Measurements from ENCODE around the gene MAP3K7CL. TPM values are rescaled to one million over a fixed set of nuclear protein-coding genes. Genes with fewer than 3 reads are reported as not detected.
"Not testable (repeated sequence)": the region's sequence is repeated elsewhere in the genome, so short reads cannot be mapped to it uniquely, and the experiment has no call there.

MAP3K7CL gene
- polyA plus RNA-seq, 3 donors from 2014 or later: 9.2 to 18.8 (median 12.5) TPM

DNA sequence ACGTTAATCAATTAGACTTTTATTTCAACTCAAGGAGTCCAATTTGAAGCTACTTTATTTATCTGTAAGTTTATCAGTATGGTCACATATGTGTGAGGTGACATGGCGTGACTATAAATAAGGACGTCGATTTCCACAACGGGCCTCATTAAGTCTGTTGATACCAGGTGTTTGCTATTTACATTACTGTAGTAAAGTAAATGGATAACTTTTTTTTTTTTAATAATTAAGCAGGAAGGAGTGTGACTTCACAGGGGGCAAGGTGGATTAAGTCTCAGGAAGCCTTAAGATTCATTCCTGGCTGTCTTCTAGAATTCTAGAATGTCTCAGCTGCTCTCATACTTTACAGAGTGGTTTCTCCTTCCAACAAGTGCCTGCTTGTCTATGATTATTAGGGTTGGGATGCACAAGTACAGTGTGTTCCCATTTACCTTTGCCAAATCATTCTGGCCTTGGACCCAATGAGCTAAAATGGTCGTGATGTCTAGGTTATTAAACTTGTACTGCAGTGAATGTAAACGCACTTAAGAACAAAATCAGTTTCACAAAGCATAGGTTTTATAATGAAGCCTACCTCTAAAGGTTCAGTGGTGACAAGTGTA is 15.5 kb downstream of the MAP3K7CL start:
- Mint-ChIP-seq H3K9me3 (no peaks in the 10 kb centered on the region), H3K27ac (peak overlapping the region in 1 of 6 donors; percentile 47), H3K4me3 (peak overlapping the region in 3 of 5 donors; percentile 5 to 49 (median 29)), H3K36me3 (peaks cover 0 to 7% (median 3%) of the 10 kb centered on the region in 3 donors), H3K27me3 (ENCODE audit: low read depth in 3 of 3) (peaks cover 0 to 2% (median 0%) of the 10 kb centered on the region in 3 donors), H3K4me1 (peaks cover 19 to 31% of the 10 kb centered on the region in 2 donors)
- no peak for DNase-seq

DNA sequence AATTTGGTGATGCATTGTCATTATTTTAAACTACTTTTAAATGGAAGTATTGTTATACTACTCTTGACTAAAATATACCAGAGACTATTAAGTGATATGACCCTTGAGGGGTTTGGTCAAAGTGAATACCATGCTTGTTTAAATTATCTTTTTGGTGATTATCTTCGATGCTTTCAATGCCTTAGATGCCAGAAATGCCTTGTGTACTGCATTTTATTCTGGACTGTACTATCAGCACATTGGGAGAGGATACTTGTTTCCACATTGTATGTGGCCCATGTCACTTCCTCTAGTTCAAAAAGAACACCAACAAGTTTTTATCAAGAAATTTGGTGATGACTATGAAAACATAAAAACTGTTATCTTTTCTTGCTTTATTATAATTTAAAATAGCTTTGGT is 16.3 kb downstream of the MAP3K7CL start:
- H3K4me1 Mint-ChIP-seq: peaks cover 19 to 31% of the 10 kb centered on the region in 2 donors
- H3K36me3 Mint-ChIP-seq: peaks cover 0 to 7% (median 0%) of the 10 kb centered on the region in 3 donors
- H3K27ac Mint-ChIP-seq: no peak overlapping the region
- H3K4me3 Mint-ChIP-seq: no peak overlapping the region
- no peak for DNase-seq
- H3K27me3 Mint-ChIP-seq (ENCODE audit: low read depth in 3 of 3): peaks cover 0 to 2% (median 0%) of the 10 kb centered on the region in 3 donors
- no peaks in the 10 kb centered on the region for H3K9me3 Mint-ChIP-seq

DNA sequence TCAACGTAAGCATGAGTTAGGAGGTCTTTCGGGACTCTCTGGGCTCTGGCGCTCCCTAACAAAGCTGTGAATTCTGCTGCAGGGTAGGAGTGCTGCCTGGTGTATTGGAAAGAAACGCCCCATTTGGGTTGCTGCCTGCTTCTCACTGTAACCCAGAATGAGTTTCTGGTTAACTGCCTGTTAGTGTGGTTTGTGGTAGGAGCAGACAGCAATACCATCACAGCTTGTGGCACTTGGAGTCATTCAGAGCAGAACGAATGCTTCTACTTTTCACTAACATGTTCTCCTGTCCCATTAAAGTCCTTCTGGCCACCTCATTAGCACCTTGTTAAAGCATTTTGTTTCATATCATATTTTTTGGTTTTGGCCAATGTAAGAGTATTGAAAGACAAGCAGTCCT is 18.1 kb downstream of the MAP3K7CL start:
- DNase-seq: peak; percentile 9 to 21 (median 16)
- no peak overlapping the region for H3K27ac Mint-ChIP-seq
- peaks cover 19 to 31% of the 10 kb centered on the region in 2 donors for H3K4me1 Mint-ChIP-seq
- peaks cover 0 to 4% (median 2%) of the 10 kb centered on the region in 3 donors for H3K27me3 Mint-ChIP-seq (ENCODE audit: low read depth in 3 of 3)
- peak overlapping the region in 3 of 5 donors; percentile 31 to 37 (median 34) for H3K4me3 Mint-ChIP-seq
- H3K36me3 Mint-ChIP-seq: peaks cover 0 to 15% (median 6%) of the 10 kb centered on the region in 3 donors
- H3K9me3 Mint-ChIP-seq: no peaks in the 10 kb centered on the region

DNA sequence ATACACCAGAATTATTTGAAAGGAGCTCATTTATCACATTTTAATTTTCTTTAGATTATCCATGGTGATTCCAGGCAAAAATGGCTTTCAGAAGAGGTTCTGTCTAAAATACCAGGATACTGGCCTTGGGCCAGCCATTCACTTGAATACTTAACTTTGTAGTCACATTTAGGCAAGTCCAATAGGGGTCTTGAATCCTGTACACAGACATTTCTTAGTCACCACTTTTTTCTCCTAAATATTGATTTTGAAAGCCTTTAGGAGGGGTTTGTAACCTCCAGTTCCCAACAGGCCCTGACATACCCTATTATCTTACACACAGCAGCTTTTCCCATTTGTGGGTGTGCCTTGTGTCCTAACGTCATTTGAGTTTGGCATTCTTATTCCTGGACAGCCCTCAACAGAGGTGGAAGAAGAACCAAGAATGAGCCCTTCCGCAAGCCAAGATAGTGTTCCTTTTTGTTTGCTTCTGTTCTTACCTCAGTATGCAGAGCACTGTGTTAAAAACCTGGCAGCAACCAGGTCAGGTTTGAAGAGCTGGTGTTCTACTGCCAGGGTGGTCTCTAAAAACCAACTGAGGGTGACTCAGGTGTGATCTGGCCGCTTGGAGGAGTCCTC is 19.5 kb downstream of the MAP3K7CL start:
- Mint-ChIP-seq H3K4me1 (peaks cover 19 to 31% of the 10 kb centered on the region in 2 donors), H3K27ac (no peak overlapping the region), H3K4me3 (no peak overlapping the region), H3K27me3 (ENCODE audit: low read depth in 3 of 3) (peaks cover 0 to 4% (median 2%) of the 10 kb centered on the region in 3 donors), H3K36me3 (peaks cover 0 to 24% (median 6%) of the 10 kb centered on the region in 3 donors), H3K9me3 (no peaks in the 10 kb centered on the region)
- no peak for DNase-seq

DNA sequence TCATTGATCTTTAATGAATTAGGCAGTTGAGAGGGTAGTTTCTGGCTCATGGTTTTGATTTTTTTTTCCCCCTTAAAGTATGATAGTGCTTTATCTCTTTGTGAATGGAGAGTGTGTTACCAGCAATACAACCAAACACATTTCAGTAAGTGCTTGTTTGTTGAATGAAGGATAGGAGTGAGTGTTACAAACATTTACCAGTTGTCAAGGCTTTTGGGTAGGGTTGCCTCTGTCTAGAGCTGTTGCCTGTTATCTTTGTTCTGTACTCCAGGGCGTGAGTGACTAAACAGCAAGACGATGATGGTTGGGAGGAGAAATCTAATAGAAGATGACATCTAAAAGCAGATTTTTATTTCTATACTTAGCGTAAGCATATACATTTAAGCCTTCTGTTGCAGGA is 21.5 kb downstream of the MAP3K7CL start:
- Mint-ChIP-seq H3K36me3 (peaks cover 0 to 28% (median 6%) of the 10 kb centered on the region in 3 donors), H3K27me3 (ENCODE audit: low read depth in 3 of 3) (peaks cover 0 to 4% (median 2%) of the 10 kb centered on the region in 3 donors), H3K9me3 (no peaks in the 10 kb centered on the region), H3K4me1 (peaks cover 11 to 25% of the 10 kb centered on the region in 2 donors), H3K4me3 (no peak overlapping the region), H3K27ac (no peak overlapping the region)
- DNase-seq: no peak

DNA sequence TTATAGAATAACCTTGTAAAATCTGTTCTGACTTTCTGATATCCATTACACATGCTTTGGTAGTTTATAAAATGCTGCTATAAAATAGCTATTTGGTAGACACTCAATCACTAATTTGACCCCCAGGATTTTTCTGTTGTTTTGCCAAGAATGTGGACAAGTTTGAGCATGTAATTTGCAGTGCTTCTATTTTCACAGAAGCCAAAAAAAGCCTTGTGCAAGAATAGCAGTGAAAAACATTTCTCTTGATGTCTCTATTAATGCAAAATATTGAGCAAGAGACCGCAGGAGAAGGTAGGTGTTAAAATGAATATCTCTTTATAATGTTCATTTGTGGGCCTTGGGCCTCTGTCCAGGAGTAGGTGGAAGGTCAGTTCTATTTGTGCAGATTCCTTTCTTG is 22.5 kb downstream of the MAP3K7CL start:
- H3K9me3 Mint-ChIP-seq: no peaks in the 10 kb centered on the region
- DNase-seq: no peak
- H3K4me3 Mint-ChIP-seq: no peak overlapping the region
- H3K27ac Mint-ChIP-seq: no peak overlapping the region
- peaks cover 0 to 28% (median 6%) of the 10 kb centered on the region in 3 donors for H3K36me3 Mint-ChIP-seq
- peaks cover 0 to 4% (median 2%) of the 10 kb centered on the region in 3 donors for H3K27me3 Mint-ChIP-seq (ENCODE audit: low read depth in 3 of 3)
- peaks cover 11 to 24% of the 10 kb centered on the region in 2 donors for H3K4me1 Mint-ChIP-seq

DNA sequence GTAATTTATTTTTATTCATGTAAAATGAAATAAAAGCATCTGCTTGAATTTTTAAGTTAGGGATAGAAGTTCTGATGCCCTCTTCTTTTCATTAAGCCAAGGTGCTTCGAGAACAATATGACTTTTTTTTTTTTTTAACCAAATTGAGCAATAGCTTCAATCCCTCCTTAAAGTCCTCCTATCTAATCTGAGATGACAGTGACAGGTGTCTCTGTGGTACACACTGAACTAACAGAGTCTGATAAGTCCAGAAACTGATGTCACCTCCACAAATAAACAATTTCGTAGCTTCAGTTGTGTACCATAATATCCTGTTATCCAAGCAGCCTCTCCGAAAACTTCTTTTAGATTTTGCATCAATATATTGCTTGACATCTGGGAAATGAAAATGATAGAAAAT is 23.8 kb downstream of the MAP3K7CL start:
- Mint-ChIP-seq H3K4me1 (peaks cover 0 to 10% of the 10 kb centered on the region in 2 donors), H3K27me3 (ENCODE audit: low read depth in 3 of 3) (peaks cover 0 to 4% (median 2%) of the 10 kb centered on the region in 3 donors), H3K4me3 (no peak overlapping the region), H3K27ac (no peak overlapping the region), H3K36me3 (peaks cover 0 to 28% (median 6%) of the 10 kb centered on the region in 3 donors), H3K9me3 (no peaks in the 10 kb centered on the region)
- DNase-seq: no peak

DNA sequence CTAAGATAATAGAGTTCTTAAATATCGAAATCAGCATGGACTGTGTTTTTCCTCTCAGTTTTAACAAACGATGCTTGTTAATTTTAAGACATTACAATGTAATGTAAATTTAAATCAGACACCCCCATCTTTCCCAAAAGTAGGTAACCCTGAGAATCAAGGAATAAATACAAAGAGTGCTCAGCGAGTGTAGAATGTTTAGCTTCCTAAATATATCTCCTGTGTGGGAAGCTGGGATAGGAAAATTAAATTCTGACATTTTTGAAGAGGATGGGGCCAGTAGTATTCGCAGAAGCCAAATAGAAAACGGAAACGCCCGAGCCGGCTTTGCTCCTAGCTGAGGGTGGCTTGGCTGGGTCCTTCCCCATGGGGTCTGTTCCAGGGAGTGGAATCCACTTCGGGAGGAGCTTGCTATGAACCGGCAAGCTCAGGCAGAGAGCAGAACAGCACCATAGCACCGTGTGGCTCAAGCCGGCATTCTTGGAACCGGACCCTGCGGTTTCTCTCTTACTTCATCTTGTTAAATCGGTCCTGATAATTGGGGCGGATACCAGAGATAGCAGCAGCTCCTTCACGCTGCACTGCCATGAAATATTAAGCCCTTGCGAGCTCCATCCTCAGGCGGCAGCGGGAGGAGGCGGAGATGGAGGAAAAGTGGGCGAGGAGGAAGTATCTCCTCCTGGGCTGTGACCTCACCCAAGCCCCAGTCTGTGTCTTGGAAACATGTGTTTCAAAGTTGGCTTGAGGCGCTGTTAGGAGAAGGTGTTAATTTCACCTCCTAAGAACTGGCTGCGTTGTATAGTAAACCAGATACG is 24.9 kb downstream of the MAP3K7CL start:
- Mint-ChIP-seq H3K4me1 (peaks cover 0 to 8% of the 10 kb centered on the region in 2 donors), H3K36me3 (peaks cover 0 to 32% (median 14%) of the 10 kb centered on the region in 3 donors), H3K4me3 (peak overlapping the region in 3 of 5 donors; percentile 6 to 36 (median 11)), H3K9me3 (no peaks in the 10 kb centered on the region), H3K27ac (no peak overlapping the region), H3K27me3 (ENCODE audit: low read depth in 3 of 3) (peaks cover 0 to 4% (median 2%) of the 10 kb centered on the region in 3 donors)
- no peak for DNase-seq

DNA sequence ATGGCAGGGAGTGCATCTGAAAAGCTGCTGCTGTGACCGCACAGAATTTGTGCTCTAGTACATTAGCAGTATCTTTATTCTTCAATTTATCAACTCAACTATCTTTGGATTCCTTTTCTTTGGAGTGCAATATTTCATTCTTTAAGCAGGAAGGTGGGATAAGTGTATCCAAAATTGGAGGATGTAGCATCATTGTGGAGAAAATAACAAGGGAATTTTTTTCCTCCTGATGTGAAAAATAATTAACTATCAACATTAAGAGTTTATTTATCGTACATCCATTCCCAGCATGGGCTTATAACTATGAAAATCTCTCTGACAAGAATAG is 25.5 kb downstream of the MAP3K7CL start:
- peak overlapping the region in 1 of 5 donors; percentile 36 for H3K4me3 Mint-ChIP-seq
- H3K27me3 Mint-ChIP-seq (ENCODE audit: low read depth in 3 of 3): peaks cover 0 to 4% (median 2%) of the 10 kb centered on the region in 3 donors
- H3K36me3 Mint-ChIP-seq: peaks cover 0 to 32% (median 18%) of the 10 kb centered on the region in 3 donors
- peaks cover 0 to 8% of the 10 kb centered on the region in 2 donors for H3K4me1 Mint-ChIP-seq
- DNase-seq: no peak
- H3K9me3 Mint-ChIP-seq: no peaks in the 10 kb centered on the region
- H3K27ac Mint-ChIP-seq: no peak overlapping the region

DNA sequence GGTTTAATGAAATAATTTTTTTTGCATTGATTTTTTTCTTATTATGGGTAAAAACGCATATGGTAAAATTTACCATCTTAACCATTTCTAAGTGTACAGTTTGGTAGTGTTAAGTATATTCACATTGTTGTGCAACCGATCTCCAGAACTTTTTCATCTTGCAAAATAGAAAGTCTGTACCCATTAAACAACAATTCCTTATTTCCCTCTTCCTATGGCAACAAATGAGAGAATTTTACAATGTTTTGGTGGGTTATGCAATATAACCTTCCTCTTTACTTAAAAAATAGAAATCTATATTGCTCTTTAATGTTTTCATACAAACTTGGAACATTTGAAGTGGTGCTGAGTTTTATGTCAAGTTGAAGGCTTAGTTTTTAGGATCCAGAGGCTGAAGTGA is 26.6 kb downstream of the MAP3K7CL start:
- Mint-ChIP-seq H3K4me3 (no peak overlapping the region), H3K27me3 (ENCODE audit: low read depth in 3 of 3) (peaks cover 0 to 2% (median 1%) of the 10 kb centered on the region in 3 donors), H3K9me3 (no peaks in the 10 kb centered on the region), H3K36me3 (peaks cover 4 to 31% (median 18%) of the 10 kb centered on the region in 3 donors), H3K4me1 (peaks cover 0 to 8% of the 10 kb centered on the region in 2 donors), H3K27ac (no peak overlapping the region)
- no peak for DNase-seq

DNA sequence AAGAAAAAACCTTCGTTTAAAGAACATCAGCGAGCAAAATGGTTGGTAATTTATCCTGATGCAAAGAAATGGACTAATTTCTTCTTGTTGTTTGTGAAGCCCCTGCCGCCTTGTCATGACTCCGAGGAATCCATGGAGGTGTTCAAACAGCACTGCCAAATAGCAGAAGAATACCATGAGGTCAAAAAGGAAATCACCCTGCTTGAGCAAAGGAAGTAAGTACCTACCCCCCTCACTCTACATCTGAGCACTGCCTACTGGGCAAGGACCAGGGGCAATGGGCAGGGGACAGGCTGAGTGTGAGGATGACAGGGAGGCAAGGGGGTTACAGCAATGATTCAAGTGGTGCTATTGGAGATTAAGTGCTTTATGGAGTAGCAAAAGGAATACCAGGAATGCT is 29.4 kb downstream of the MAP3K7CL start:
- H3K27ac Mint-ChIP-seq: no peak overlapping the region
- H3K9me3 Mint-ChIP-seq: no peaks in the 10 kb centered on the region
- no peak for DNase-seq
- peaks cover 0 to 8% of the 10 kb centered on the region in 2 donors for H3K4me1 Mint-ChIP-seq
- H3K36me3 Mint-ChIP-seq: peaks cover 4 to 17% (median 12%) of the 10 kb centered on the region in 3 donors
- no peak overlapping the region for H3K4me3 Mint-ChIP-seq
- H3K27me3 Mint-ChIP-seq (ENCODE audit: low read depth in 3 of 3): peaks cover 0 to 2% (median 0%) of the 10 kb centered on the region in 3 donors

DNA sequence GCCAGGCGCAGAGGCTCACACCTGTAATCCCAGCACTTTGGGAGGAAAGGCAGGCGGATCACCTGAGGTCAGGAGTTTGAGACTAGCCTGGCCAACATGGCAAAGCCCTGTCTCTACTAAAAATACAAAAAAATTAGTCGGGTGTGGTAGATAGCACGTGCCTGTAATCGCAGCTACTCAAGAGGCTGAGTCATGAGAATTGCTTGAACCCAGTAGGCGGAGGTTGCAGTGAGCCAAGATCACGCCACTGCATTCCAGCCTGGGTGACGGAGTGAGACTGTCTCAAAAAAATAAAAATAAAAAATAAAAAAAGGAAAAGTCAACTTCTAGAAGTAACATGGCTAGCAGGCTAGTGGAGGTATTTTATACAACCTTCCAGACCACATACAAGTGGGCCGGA is 32.4 kb downstream of the MAP3K7CL start:
- H3K27me3 Mint-ChIP-seq (ENCODE audit: low read depth in 3 of 3); H3K27ac Mint-ChIP-seq; H3K4me3 Mint-ChIP-seq; DNase-seq; H3K9me3 Mint-ChIP-seq; H3K4me1 Mint-ChIP-seq: not testable (repeated sequence)
- peaks cover 4 to 13% (median 12%) of the 10 kb centered on the region in 3 donors for H3K36me3 Mint-ChIP-seq

DNA sequence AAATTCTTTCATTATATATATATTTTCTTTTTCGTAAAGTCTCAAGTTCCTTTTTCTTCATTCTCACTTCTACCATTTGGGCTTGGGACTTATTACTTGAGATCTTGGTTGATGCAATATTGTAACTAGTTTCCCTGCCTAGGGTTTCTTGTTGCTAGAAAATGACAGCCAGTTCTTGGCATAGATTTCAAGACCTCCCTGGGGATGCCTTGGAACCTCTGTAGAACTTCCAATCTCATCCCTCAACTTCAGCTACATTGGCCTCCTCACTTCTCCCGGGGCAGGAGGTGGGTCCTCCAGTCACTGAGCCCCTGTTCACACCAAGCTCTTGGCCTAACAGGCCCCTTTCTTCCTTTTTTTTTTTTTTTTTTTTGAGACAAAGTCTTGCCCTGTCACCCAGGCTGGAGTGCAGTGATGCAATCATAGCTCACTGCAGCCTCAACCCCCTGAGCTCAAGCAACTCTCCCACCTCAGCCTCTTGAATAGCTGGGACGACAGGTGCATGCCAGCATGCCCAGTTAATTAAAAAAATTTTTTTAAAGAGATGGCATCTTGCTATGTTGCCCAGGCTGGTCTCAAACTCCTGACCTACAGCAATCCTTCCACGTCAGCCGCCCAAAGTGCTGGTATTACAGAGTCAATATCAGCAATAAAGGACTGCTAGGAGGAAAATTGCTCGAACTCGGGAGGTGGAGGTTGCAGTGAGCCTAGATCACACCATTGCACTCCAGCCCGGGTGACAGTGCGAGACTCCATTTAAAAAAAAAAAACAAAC is 33.1 kb downstream of the MAP3K7CL start:
- Mint-ChIP-seq H3K4me3 (no peak overlapping the region), H3K27me3 (ENCODE audit: low read depth in 3 of 3) (no peaks in the 10 kb centered on the region), H3K9me3 (no peaks in the 10 kb centered on the region), H3K27ac (no peak overlapping the region), H3K36me3 (peaks cover 4 to 19% (median 12%) of the 10 kb centered on the region in 3 donors), H3K4me1 (peaks cover 0 to 5% of the 10 kb centered on the region in 2 donors)
- DNase-seq: no peak

Measured in immature natural killer cell (primary cell).